Omental fat pad (tissue), 4 donors: Measurements from ENCODE around the gene MMP15. TPM values are rescaled to one million over a fixed set of nuclear protein-coding genes. Genes with fewer than 3 reads are reported as not detected.
A peak's percentile ranks its signal among the peaks of the same experiment; 100 is the strongest.

Source experiments
- ATAC-seq: fragments of 150-250 bp; one replicate; pipeline ENCODE4 v1.9.1; 2016; ENCODE audit warnings: mild to moderate bottlenecking, moderate library complexity; ENCODE audit not compliant: low FRiP score
- DNase-seq: peaks from one replicate; pipeline ENCODE4 v3.0.0-alpha.2; 2019; ENCODE audit warnings: low spot score
- total RNA-seq, 4 donors: library from RNA; depleted of rRNA; stranded (reverse); fragments of >200 nt; gene quantifications; one replicate each; pipeline ENCODE4 v1.1.0, GENCODE V29; 2016
- TF ChIP-seq, protein P1 (sequence below), 3 donors: fragments of 450-650 bp; IDR thresholded peaks; one replicate each; pipeline ENCODE4 v1.5.1; 2016 to 2017; ENCODE audit warnings: antibody characterized with exemption in 3 of 3, mild to moderate bottlenecking in 3 of 3, moderate library complexity in 2 of 3

MMP15 gene
- total RNA-seq, 4 donors from 2014 or later: 5.5 to 15.2 (median 14.4) TPM

DNA sequence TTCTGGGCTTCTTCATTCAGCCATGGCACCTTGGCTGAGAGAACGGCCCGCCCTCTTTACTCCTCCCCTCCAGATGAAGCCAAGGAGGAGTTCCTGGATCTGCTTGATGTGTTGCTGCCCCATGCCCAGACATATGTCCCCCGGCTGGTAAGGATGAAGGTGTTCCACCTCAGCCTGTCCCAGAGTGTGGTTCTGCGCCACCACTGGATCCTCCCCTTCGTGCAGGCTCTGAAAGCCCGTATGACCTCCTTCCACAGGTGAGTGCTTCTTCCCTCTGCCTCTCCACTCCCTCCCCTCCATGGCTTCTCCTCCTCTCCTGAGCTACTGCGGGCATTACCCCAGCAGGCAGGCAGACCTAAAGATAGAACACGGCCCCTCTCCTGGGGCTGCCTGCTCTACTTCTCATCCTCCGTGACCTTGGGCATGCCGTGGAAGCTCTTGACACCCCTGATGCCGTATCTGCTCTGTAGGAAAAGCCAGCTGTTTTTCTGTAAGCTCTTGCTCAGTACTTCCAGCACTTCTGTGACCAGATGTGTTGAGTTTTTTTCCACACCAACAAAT lies 15.6 kb upstream of the MMP15 start:
- ATAC-seq: no peak
- no peak for DNase-seq
- TF ChIP-seq, protein P1, sequence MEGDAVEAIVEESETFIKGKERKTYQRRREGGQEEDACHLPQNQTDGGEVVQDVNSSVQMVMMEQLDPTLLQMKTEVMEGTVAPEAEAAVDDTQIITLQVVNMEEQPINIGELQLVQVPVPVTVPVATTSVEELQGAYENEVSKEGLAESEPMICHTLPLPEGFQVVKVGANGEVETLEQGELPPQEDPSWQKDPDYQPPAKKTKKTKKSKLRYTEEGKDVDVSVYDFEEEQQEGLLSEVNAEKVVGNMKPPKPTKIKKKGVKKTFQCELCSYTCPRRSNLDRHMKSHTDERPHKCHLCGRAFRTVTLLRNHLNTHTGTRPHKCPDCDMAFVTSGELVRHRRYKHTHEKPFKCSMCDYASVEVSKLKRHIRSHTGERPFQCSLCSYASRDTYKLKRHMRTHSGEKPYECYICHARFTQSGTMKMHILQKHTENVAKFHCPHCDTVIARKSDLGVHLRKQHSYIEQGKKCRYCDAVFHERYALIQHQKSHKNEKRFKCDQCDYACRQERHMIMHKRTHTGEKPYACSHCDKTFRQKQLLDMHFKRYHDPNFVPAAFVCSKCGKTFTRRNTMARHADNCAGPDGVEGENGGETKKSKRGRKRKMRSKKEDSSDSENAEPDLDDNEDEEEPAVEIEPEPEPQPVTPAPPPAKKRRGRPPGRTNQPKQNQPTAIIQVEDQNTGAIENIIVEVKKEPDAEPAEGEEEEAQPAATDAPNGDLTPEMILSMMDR (IDR thresholded peaks at IDR 0.05): no peak

DNA sequence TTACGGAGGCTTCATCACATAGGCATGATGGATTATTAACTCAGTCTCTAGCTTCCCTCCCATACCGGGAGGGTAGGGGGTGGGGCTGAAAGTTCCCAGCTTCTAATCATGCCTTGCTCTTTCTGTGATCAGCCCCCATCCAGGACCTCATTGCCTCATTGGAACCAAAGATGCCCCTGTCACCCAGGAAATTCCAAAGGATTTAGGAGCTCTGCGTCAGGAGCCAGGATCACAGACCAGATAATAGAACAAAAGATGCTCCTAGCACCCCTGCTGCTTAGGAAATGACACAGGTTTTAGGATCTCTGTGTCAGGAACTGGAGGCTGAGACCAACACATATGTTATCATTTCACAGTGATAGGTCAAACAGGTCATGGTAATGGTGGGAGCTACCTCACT lies 14.7 kb upstream of the MMP15 start:
- TF ChIP-seq, protein P1 (IDR thresholded peaks at IDR 0.05): no peak
- DNase-seq: no peak
- no peak for ATAC-seq

DNA sequence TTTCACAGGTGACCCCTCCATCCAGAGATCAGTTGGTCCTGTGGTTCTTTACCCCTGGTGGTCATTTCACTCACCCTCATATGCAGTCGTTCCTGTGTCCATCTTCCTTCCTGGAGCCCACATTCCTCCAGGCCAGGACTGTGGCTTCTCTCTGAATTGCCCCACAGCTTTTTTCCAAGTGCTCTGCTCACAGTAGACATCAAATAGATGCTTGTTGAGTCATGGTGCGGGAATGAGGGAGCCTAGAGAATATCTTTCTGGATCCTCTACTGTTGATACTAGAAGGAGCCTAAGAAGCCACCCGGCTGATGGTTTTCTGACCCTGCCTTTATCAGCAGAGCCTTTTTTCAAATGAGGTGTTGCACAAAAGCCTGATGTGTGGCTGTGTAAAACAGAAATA lies 13.9 kb upstream of the MMP15 start:
- TF ChIP-seq, protein P1 (IDR thresholded peaks at IDR 0.05): no peak
- ATAC-seq: peak; percentile 10
- no peak for DNase-seq

DNA sequence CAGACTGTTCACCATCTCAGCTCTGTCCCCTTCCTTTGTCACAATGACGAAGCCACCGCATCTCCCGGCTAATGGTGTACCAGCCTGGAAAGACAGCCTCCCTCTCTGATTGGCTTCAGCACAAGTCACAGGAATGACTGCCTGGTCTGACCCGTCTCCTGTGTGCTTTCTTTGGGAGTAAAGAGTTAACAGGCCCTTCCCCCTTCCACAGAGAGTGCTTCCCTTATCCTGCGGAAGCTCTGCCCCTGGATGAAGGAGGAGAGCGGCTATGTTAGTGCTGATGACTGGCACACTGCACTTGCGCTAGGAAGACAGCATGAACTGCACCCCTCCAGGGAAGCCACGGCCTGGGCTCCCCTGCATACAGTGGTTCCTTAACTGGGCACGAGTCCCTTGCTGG lies 13.1 kb upstream of the MMP15 start:
- ATAC-seq: no peak
- DNase-seq: no peak

DNA sequence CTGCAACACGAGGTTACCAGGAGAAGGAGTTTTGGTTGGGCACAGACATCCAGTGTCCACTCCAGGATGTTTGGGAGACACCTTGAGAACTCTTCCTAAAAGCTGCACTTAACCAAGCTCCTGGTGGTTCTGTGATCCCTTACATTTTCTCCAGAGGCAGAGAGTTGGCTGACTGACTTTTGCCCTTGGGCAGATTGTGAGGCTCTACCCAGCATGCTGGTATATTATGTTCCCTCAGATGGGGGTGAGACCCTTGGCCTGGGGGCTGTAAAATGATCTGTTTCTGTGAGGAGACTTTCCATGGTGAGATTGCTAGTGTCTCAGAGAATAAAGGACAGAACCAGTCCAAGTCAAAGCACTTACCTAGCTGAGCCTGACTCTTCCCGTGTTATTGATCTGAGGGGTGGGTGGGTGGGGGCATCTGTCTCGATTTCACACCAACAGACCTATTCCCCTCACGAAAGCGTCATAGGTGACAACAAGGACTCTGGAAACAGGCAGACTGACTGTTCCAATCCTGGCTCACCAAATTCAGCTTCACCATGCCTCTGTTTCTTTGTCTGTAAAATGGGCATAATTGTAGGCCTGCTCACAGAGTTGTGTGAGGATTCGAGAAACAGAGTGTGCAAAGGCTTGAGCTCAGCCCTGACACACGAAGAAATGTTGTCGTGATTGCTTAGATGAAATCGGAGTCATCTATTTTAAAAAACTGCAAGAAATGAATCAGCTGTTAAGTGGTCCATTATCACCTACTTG lies 12.2 kb upstream of the MMP15 start:
- TF ChIP-seq, protein P1 (IDR thresholded peaks at IDR 0.05): no peak
- DNase-seq: no peak

More for the DNA sequence above, 13.1 kb upstream of the MMP15 start:
- TF ChIP-seq, protein P1 (IDR thresholded peaks at IDR 0.05): no peak

DNA sequence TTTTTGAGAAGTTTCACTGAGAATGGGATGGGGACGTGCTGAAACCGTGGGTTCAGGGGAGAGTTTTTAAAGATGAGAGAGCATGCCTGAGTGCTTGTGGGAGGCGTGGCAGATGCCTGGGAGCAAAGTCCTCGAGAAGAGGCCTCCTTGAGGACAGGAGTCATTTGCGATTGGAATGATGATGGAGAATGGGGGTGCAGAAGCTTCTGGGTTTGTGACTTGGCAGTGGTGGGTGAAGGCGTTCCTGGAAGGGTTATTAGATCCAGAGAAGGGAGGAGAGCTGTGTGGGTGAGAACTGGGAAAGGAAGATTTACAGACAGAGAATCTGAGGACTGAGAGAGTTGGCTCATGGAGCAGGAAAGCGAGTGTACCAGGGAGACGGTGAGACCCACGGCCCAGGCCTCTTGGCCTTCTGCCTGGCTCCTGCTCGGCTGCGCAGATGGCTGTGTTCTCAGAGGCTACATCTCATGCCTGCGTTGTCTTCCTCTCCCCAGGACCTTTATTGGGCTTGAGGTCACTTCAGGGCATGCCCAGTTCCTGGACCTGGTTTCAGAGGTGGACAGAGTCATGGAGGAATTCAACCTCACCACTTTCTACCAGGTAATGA lies 8.6 kb upstream of the MMP15 start:
- no peak for ATAC-seq
- no peak for DNase-seq
- TF ChIP-seq, protein P1 (IDR thresholded peaks at IDR 0.05): no peak

More for the DNA sequence above, 12.2 kb upstream of the MMP15 start:
- no peak for ATAC-seq
